ENCODE measurements around the gene KRTAP10-3.
A peak's percentile ranks its signal among the peaks of the same experiment; 100 is the strongest.
"Not testable (repeated sequence)": the region's sequence is repeated elsewhere in the genome, so short reads cannot be mapped to it uniquely, and the experiment has no call there.

Gene KRTAP10-3

GRCh38 chr21:44589586-44590305 is 31.2 kb upstream of the KRTAP10-3 start:
- no peak for DNase-seq

GRCh38 chr21:44589094-44589493 is 30.5 kb upstream of the KRTAP10-3 start:
- DNase-seq: no peak

- DNase-seq: no peak
Observed at GRCh38 chr21:44585892-44586291, 27.3 kb upstream of the KRTAP10-3 start.

GRCh38 chr21:44583800-44584147 is 25.2 kb upstream of the KRTAP10-3 start:
- DNase-seq: peak; percentile 49

GRCh38 chr21:44583089-44583799 is 24.6 kb upstream of the KRTAP10-3 start:
- no peak for DNase-seq

GRCh38 chr21:44582055-44582454 is 23.5 kb upstream of the KRTAP10-3 start:
- no peak for DNase-seq

GRCh38 chr21:44581158-44581557 is 22.6 kb upstream of the KRTAP10-3 start:
- DNase-seq: no peak

- not testable (repeated sequence) for DNase-seq
Observed at GRCh38 chr21:44580231-44580821, 21.7 kb upstream of the KRTAP10-3 start, which contains the start of gene KRTAP10-5. Gene KRTAP10-5 (minus strand): TSS chr21:44580604. CDS start chr21:44580578, 26 bp downstream.

GRCh38 chr21:44579833-44580144 is 21.2 kb upstream of the KRTAP10-3 start:
- DNase-seq: no peak

GRCh38 chr21:44579056-44579832 is 20.6 kb upstream of the KRTAP10-3 start:
- DNase-seq: no peak

- DNase-seq: no peak
Observed at GRCh38 chr21:44578371-44579055, 19.9 kb upstream of the KRTAP10-3 start.

GRCh38 chr21:44576025-44576420 is 17.4 kb upstream of the KRTAP10-3 start:
- DNase-seq: no peak

GRCh38 chr21:44575307-44576024 is 16.9 kb upstream of the KRTAP10-3 start:
- DNase-seq: no peak

GRCh38 chr21:44574457-44575306 is 16.1 kb upstream of the KRTAP10-3 start:
- peak; percentile 6 for DNase-seq

- not testable (repeated sequence) for DNase-seq
Observed at GRCh38 chr21:44573630-44574456, 15.2 kb upstream of the KRTAP10-3 start, which contains the start of gene KRTAP10-4. Gene KRTAP10-4 (plus strand): TSS chr21:44573729. CDS start chr21:44573759, 30 bp downstream.

- no peak for DNase-seq
Observed at GRCh38 chr21:44572959-44573583, 14.5 kb upstream of the KRTAP10-3 start.

- no peak for DNase-seq
Observed at GRCh38 chr21:44571844-44572782, 13.5 kb upstream of the KRTAP10-3 start.

GRCh38 chr21:44571296-44571695 is 12.7 kb upstream of the KRTAP10-3 start:
- DNase-seq: no peak

Data from activated CD4-positive, alpha-beta T cell treated with anti-CD3 and anti-CD28 coated beads, Interleukin-10, Interleukin-2, amounts not matched to agents 100 ng/mL and 50 ng/mL, durations not matched to agents 16 hours and 8 hours (primary cell).